ENCODE data around the gene TMIE. TPM values are rescaled to one million over a fixed set of nuclear protein-coding genes. Genes with fewer than 3 reads are reported as not detected.
A peak's percentile ranks its signal among the peaks of the same experiment; 100 is the strongest.

Gene TMIE
- total and polyA plus RNA-seq, 12 donors = 0.30 to 21.4 (median 2.0) TPM

DNA sequence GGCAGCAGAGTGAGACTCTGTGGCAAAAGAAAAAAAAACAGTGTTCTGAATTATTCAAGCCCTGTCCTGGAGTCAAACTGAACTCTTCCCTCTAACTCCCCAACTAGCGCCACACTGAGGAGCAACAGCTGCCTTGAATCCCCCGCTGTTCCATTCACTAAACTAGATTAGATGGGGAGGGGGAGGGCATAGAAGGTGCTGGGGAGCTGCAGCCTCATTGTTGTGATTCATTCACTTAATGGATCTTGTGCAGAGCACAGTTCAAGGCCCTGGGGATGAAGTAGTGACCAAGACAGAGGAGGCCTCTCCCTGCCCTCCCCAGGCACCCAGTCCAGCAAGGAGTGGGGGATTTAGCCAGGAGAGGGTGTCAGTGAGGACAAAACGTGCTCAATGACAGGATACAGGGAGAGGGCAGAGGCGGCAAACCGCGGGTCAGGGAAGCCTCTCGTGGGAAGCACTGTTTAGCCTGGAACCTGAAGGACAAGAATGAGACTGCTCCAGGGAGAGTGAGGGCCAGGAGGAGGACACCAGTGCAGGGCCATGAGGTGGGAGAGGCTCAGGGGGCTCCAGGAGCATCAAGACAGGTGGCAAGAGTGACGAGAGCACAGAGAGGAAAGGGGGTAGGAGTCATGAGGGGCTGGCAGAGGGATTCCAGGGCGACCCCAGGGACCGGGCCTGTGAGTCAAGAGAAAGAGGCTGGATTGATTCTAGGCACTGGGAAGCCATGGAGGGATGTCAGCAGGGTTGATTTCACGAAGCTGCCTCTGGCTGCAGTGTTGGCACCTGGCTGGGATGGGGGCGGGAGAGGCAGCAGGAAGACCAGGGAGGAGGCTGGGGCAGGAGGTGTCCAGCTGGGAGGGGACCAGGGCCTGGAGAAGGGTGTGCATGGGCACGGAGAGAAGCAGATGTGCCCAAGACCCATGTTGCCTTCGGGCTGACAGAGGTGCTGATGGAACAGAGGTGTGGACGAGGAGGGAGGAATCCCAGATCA lies 39.1 kb upstream of the TMIE start:
- Histone ChIP-seq H3K27ac (no peak overlapping the region), H3K9me3 (replicated peaks in 1 of 3) (no peaks in the 10 kb centered on the region), H3K36me3 (replicated peaks in 1 of 2) (no peaks in the 10 kb centered on the region), H3K4me3 (no peak overlapping the region), H3K4me1 (replicated peaks in 1 of 2) (peaks cover 0 to 4% of the 10 kb centered on the region in 2 donors), H3K27me3 (no peaks in the 10 kb centered on the region)
- 72 to 84% (median 80%) methylated on average over 15 of the region's 15 CpGs for WGBS, 4 donors
- DNase-seq = peak in 1 of 7 donors; percentile 24
- intact Hi-C loops (cut with DNase I) = no loop called here
- TF ChIP-seq POLR2A (IDR thresholded peaks at IDR 0.05) = no peak

DNA sequence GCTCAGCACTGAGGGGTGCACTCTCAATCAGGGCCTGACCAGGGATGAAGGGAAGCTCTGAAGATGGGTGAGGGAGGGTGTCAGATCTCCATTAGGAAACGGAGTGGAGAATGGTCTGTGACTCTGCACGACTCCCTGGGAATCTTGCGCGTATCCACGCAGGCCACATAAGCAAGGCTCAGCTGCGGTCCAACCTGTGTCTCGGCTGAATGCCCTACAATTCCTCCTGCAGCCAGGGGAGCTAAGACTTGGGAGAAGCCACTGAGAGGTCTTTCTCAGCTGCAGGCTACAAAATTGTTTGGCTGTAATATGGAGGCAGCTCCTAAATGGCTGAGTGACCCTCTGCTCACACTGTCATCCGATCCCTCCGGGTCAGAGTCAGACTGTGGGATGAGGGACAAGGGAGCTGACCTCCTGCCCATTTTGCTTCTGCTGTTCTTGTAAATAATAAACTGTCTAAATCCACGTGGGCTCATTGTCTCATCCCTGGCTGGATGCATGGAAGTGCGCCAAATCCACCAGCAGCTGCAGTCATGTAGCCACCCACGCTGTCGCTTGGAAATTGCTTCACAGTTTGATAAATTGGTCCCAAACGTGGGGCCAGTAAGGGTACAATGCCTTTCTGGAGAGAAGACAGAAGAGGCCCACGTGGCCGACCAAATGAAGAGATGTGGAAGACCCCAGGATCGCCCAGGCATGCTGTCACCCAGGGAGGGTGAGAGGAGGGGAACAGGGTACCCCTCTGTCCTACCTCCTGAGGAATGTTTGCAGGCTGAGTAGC lies 38.2 kb upstream of the TMIE start:
- Histone ChIP-seq H3K9me3 (replicated peaks in 1 of 3) (no peaks in the 10 kb centered on the region), H3K36me3 (replicated peaks in 1 of 2) (no peaks in the 10 kb centered on the region), H3K27me3 (no peaks in the 10 kb centered on the region), H3K27ac (no peak overlapping the region), H3K4me3 (no peak overlapping the region), H3K4me1 (replicated peaks in 1 of 2) (peaks cover 0 to 4% of the 10 kb centered on the region in 2 donors)
- TF ChIP-seq POLR2A (IDR thresholded peaks at IDR 0.05) = no peak
- TF ChIP-seq, protein P1, sequence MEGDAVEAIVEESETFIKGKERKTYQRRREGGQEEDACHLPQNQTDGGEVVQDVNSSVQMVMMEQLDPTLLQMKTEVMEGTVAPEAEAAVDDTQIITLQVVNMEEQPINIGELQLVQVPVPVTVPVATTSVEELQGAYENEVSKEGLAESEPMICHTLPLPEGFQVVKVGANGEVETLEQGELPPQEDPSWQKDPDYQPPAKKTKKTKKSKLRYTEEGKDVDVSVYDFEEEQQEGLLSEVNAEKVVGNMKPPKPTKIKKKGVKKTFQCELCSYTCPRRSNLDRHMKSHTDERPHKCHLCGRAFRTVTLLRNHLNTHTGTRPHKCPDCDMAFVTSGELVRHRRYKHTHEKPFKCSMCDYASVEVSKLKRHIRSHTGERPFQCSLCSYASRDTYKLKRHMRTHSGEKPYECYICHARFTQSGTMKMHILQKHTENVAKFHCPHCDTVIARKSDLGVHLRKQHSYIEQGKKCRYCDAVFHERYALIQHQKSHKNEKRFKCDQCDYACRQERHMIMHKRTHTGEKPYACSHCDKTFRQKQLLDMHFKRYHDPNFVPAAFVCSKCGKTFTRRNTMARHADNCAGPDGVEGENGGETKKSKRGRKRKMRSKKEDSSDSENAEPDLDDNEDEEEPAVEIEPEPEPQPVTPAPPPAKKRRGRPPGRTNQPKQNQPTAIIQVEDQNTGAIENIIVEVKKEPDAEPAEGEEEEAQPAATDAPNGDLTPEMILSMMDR (IDR thresholded peaks at IDR 0.05) = no peak
- 55 to 68% (median 62%) methylated on average over 14 to 17 of the region's 17 CpGs for WGBS, 4 donors
- peak; percentile 15 to 79 (median 54) for DNase-seq
- intact Hi-C loops (cut with DNase I) = no loop called here

DNA sequence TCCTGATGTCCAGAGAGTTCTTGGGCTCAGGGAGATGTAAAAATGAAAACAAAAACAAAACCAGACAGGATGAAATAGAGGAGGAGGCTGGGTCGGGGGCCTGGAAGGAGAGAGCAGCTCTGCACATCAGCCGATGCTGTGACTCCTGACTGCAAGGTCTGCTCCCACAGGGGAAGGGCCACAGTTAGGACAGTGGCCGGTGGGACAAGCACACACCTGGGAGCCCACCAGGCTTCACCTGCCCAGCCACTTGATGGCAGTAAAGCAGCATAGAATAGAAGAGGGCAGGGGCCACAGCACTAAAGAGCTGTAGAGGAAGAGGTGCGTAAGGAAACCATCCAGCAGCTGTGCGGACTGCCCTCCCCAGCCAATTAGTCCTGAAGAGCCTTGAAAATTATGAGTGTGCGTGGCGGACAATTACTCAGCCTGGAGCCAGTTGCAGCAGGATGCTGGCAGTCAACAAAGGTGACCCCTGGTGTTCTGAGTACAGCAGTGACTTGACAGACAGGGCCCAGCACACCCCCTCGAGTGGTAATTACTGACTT lies 37.5 kb upstream of the TMIE start:
- intact Hi-C loops (cut with DNase I) = no loop called here
- no peaks in the 10 kb centered on the region for H3K36me3 ChIP-seq (replicated peaks in 1 of 2)
- no peak overlapping the region for H3K27ac ChIP-seq
- no peak overlapping the region for H3K4me3 ChIP-seq
- TF ChIP-seq, protein P1 (IDR thresholded peaks at IDR 0.05) = peak in 2 of 6 experiments; percentile 6 to 11
- TF ChIP-seq POLR2A (IDR thresholded peaks at IDR 0.05) = no peak
- peak in 6 of 7 donors; percentile 15 to 52 (median 30) for DNase-seq
- 41 to 47% (median 46%) methylated on average over 7 to 8 of the region's 8 CpGs for WGBS, 4 donors
- H3K27me3 ChIP-seq = no peaks in the 10 kb centered on the region
- peaks cover 0 to 4% of the 10 kb centered on the region in 2 donors for H3K4me1 ChIP-seq (replicated peaks in 1 of 2)
- no peaks in the 10 kb centered on the region for H3K9me3 ChIP-seq (replicated peaks in 1 of 3)

DNA sequence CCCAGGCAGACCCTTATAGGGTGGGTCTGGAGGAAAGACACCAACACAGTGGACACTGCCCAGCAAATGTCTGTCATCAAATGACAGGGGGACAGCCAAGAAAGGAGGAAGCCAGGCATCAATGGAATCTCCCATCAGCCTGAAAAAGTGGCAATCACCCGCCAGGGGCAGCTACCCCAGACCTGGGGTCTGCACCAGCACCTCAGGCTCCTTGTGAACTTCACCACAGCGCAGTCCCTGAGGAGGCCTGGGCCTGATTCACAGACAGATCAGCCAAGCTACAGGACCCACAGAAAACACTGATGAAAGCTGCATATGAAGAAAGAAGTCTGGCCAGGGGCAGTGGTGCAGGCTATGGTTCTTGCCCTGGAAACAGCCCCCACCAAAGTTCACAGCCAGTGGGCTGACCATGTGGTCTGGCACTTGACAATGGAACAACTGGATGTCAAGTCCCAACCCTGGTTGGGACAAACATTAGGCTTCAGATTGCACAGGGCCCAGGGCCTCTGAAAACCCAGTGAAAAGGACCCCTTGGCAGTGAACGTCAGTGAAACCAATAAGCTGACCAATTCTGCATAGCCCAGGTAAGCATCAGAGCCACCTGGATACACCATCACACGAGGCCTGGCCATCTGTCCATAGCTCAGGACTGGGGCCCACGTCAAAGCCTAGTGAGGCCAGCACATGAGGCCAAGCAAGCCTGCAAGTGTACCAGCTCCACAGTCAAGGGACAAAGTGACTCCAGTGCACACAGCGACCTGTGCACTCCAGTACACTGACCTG lies 36.8 kb upstream of the TMIE start:
- Histone ChIP-seq H3K27me3 (no peaks in the 10 kb centered on the region), H3K4me1 (replicated peaks in 1 of 2) (peaks cover 0 to 4% of the 10 kb centered on the region in 2 donors), H3K36me3 (replicated peaks in 1 of 2) (no peaks in the 10 kb centered on the region), H3K9me3 (replicated peaks in 1 of 3) (no peaks in the 10 kb centered on the region), H3K4me3 (no peak overlapping the region), H3K27ac (no peak overlapping the region)
- no peak for TF ChIP-seq POLR2A (IDR thresholded peaks at IDR 0.05)
- TF ChIP-seq, protein P1 (IDR thresholded peaks at IDR 0.05) = no peak
- DNase-seq = peak in 2 of 7 donors; percentile 9 to 45
- 81 to 93% (median 89%) methylated on average over 5 to 6 of the region's 6 CpGs for WGBS, 4 donors
- intact Hi-C loops (cut with DNase I) = no loop called here

Data from adrenal gland (tissue), 12 donors.